ENCODE data around the gene GPSM3. TPM values are rescaled to one million over a fixed set of nuclear protein-coding genes. Genes with fewer than 3 reads are reported as not detected.

Gene GPSM3
- total RNA-seq, result 10 to 100 TPM in 1 of 5 donors, 1 to 10 TPM in 1, not detected in 3; 3.1 to 41.0 TPM
- 10 to 100 TPM in 2 of 3 donors, 1 to 10 TPM in 1; 10.0 to 25.8 (median 23.9) TPM for polyA plus RNA-seq
- long read RNA-seq, donor 1, partial matches to known transcripts, result 0 of 3 reads
- long read RNA-seq, donor 1, other reads (novel, unspliced or antisense), result 0 of 3 reads
- long read RNA-seq, donor 2, transcript GPSM3-206 (4 exons, 1,476 nt), result major isoform, 7 of 8 reads
- long read RNA-seq, donor 2, partial matches to known transcripts, result 0 of 8 reads
- long read RNA-seq, donor 2, other reads (novel, unspliced or antisense), result 0 of 8 reads
- long read RNA-seq, donor 3, partial matches to known transcripts, result 0 of 2 reads
- long read RNA-seq, donor 3, other reads (novel, unspliced or antisense), result 0 of 2 reads
- long read RNA-seq, donor 4, partial matches to known transcripts, result 0 of 1 reads
- long read RNA-seq, donor 4, other reads (novel, unspliced or antisense), result 0 of 1 reads
- long read RNA-seq, donor 5, transcript GPSM3-206 (4 exons, 1,476 nt), result major isoform, 5 of 10 reads
- long read RNA-seq, donor 5, partial matches to known transcripts, result 5 of 10 reads
- long read RNA-seq, donor 5, other reads (novel, unspliced or antisense), result 0 of 10 reads
- long read RNA-seq, donor 6, transcript GPSM3-206 (4 exons, 1,476 nt), result major isoform, 13 of 15 reads
- long read RNA-seq, donor 6, partial matches to known transcripts, result 0 of 15 reads
- long read RNA-seq, donor 6, other reads (novel, unspliced or antisense), result 0 of 15 reads
- long read RNA-seq, donor 7, transcript GPSM3-206 (4 exons, 1,476 nt), result major isoform, 6 of 12 reads
- long read RNA-seq, donor 7, partial matches to known transcripts, result 6 of 12 reads
- long read RNA-seq, donor 7, other reads (novel, unspliced or antisense), result 0 of 12 reads
- long read RNA-seq, donor 8, partial matches to known transcripts, result 0 of 7 reads
- long read RNA-seq, donor 8, other reads (novel, unspliced or antisense), result 0 of 7 reads
- long read RNA-seq, donor 9, partial matches to known transcripts, result 0 of 3 reads
- long read RNA-seq, donor 9, other reads (novel, unspliced or antisense), result 0 of 3 reads
- long read RNA-seq, donor 10, partial matches to known transcripts, result 0 of 2 reads
- long read RNA-seq, donor 10, other reads (novel, unspliced or antisense), result 0 of 2 reads

- Histone ChIP-seq H3K4me1 (peaks cover 45 to 83% (median 69%) of the 10 kb centered on the region in 4 donors), H3K4me3 (peak within 1 kb of the TSS; percentile 31 to 76 (median 57)), H3K27ac (peak within 1 kb of the TSS; percentile 76 to 100 (median 96)), H3K9me3 (no peaks in the 10 kb centered on the region), H3K36me3 (peaks cover 6 to 8% (median 6%) of the 10 kb centered on the region in 4 donors), H3K27me3 (no peaks in the 10 kb centered on the region)
- peak; percentile 54 to 85 for DNase-seq
- intact Hi-C loops (cut with DNase I; ENCODE audit: low total_unique reads), result no loop called here
- TF ChIP-seq POLR2A (IDR thresholded peaks at IDR 0.05) (no peak), EP300 (IDR thresholded peaks at IDR 0.05) (no peak), CTCF (IDR thresholded peaks at IDR 0.05) (no peak), POLR2AphosphoS5 (IDR thresholded peaks at IDR 0.05) (peak in 1 of 3 donors; percentile 37)
- 11 to 19% (median 16%) methylated on average over 5 of the region's 5 CpGs for WGBS, 5 donors
Measured at GRCh38 chr6:32192608-32193039, at the start of gene GPSM3. Gene GPSM3, minus strand, starts transcription at chr6:32192643. Its CDS starts 130 bp downstream, at chr6:32192513.

- Histone ChIP-seq H3K9me3 (no peaks in the 10 kb centered on the region), H3K27me3 (peaks cover 0 to 5% (median 4%) of the 10 kb centered on the region in 3 donors), H3K27ac (no peak overlapping the region), H3K4me1 (peaks cover 4 to 10% (median 9%) of the 10 kb centered on the region in 4 donors), H3K4me3 (no peak overlapping the region), H3K36me3 (no peaks in the 10 kb centered on the region)
- TF ChIP-seq EP300 (IDR thresholded peaks at IDR 0.05), result no peak
- TF ChIP-seq POLR2A (IDR thresholded peaks at IDR 0.05), result no peak
- no peak for TF ChIP-seq POLR2AphosphoS5 (IDR thresholded peaks at IDR 0.05)
- no peak for TF ChIP-seq CTCF (IDR thresholded peaks at IDR 0.05)
- WGBS, 5 donors, result 82 to 91% (median 90%) methylated on average over 1 of the region's 1 CpG
- intact Hi-C loops (cut with DNase I; ENCODE audit: low total_unique reads), result loop anchor here (10.0 kb wide), 1 partner anchor 174 kb away; no protein-coding TSS in a partner anchor
- DNase-seq, result no peak
Measured at GRCh38 chr6:32240686-32241085, 48.2 kb upstream of the GPSM3 start.

GRCh38 chr6:32239462-32239861, 47.0 kb upstream of the GPSM3 start:
- intact Hi-C loops (cut with DNase I; ENCODE audit: low total_unique reads), result no loop called here

More at GRCh38 chr6:32239462-32239861, 47.0 kb upstream of the GPSM3 start:
- H3K4me3 ChIP-seq, result no peak overlapping the region
- peaks cover 0 to 5% (median 4%) of the 10 kb centered on the region in 3 donors for H3K27me3 ChIP-seq
- TF ChIP-seq POLR2AphosphoS5 (IDR thresholded peaks at IDR 0.05) (no peak), EP300 (IDR thresholded peaks at IDR 0.05) (no peak), POLR2A (IDR thresholded peaks at IDR 0.05) (no peak), CTCF (IDR thresholded peaks at IDR 0.05) (no peak)
- H3K9me3 ChIP-seq, result no peaks in the 10 kb centered on the region
- H3K4me1 ChIP-seq, result peaks cover 0 to 1% (median under 1%) of the 10 kb centered on the region in 4 donors
- DNase-seq, result no peak
- WGBS, 5 donors, result 46 to 78% (median 59%) methylated on average over 2 of the region's 2 CpGs
- no peaks in the 10 kb centered on the region for H3K36me3 ChIP-seq
- H3K27ac ChIP-seq, result no peak overlapping the region
